IPS DF 6.9 (cell line): ENCODE data around the gene MPPE1.
"Not testable (repeated sequence)": the region's sequence is repeated elsewhere in the genome, so short reads cannot be mapped to it uniquely, and the experiment has no call there.

Experiments
- DNase-seq: peaks from one replicate; pipeline ENCODE4 v3.0.0-alpha.2; 2013; ENCODE audit warnings: low read depth, low spot score
- H3K27ac ChIP-seq: one replicate; pipeline ENCODE4 v1.5.1; 2013; ENCODE audit warnings: low read length, control low read depth
- H3K27me3 ChIP-seq: 2 replicates; pipeline ENCODE4 v1.6.1; 2013; ENCODE audit warnings: mild to moderate bottlenecking, low read length; ENCODE audit not compliant: control insufficient read depth, insufficient read depth
- H3K36me3 ChIP-seq: 2 replicates; pipeline ENCODE4 v1.6.1; 2013; ENCODE audit warnings: low read length; ENCODE audit not compliant: control insufficient read depth, insufficient read depth
- H3K4me1 ChIP-seq: 2 replicates; pipeline ENCODE4 v1.6.1; 2013; ENCODE audit warnings: low read length; ENCODE audit not compliant: control insufficient read depth, insufficient read depth
- H3K4me3 ChIP-seq: 2 replicates; pipeline ENCODE4 v1.5.1; 2013; ENCODE audit warnings: mild to moderate bottlenecking, low read length
- H3K9me3 ChIP-seq: 2 replicates; pipeline ENCODE4 v1.6.1; 2013; ENCODE audit warnings: low read length, inconsistent platforms; ENCODE audit not compliant: control insufficient read depth, insufficient read depth
- WGBS: extraction: QIAGEN DNeasy Blood & Tissue Kit; methylation state at CpG from one replicate; pipeline ENCODE4 v1.1.7; 2013; ENCODE audit warnings: mixed read lengths, missing lambda C conversion rate; ENCODE audit not compliant: insufficient read length, insufficient coverage; 5-methylcytosine and 5-hydroxymethylcytosine counted together

The MPPE1 gene

DNA sequence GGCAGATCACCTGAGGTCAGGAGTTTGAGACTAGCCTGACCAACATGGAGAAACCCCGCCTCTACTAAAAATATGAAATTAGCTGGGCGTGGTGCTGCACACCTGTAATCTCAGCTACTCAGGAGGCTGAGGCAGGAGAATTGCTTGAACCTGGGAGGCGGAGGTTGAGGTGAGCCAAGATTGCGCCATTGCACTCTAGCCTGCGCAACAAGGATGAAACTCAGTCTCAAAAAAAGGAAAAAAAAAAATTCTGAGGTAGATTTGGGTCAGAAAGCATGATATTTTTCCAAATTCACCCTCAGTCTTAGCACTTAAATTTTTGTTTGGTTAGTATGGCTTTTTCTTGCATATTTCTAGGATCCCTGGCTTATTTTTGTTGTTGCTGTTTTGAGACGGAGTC lies 53.6 kb downstream of the MPPE1 start:
- not testable (repeated sequence) for H3K36me3 ChIP-seq, H3K4me3 ChIP-seq, H3K9me3 ChIP-seq, H3K27ac ChIP-seq, H3K27me3 ChIP-seq, DNase-seq, H3K4me1 ChIP-seq
- no CpG with 5 or more reads among the region's 6 CpGs for WGBS

DNA sequence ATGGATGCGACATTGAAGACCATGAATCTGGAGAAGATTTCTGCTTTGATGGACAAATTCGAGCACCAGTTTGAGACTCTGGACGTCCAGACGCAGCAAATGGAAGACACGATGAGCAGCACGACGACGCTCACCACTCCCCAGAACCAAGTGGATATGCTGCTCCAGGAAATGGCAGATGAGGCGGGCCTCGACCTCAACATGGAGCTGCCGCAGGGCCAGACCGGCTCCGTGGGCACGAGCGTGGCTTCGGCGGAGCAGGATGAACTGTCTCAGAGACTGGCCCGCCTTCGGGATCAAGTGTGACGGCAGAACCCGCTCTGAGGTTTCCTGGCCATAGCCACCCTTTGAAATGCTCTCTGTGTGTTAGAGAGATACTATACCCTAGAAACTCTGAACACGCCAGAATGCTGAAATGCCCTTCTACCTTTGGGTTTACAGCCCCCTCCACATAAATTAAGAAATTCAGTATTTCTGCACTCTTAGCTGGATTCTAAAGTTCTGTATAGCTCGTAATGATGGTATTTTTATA lies 56.2 kb downstream of the MPPE1 start:
- Histone ChIP-seq H3K4me3 (peak overlapping the region; percentile 84), H3K4me1 (0 out of 2 replicates have a peak, but pooled peaks cover 1% of the 10 kb centered on the region), H3K27ac (no peak overlapping the region), H3K9me3 (no peaks in the 10 kb centered on the region), H3K36me3 (no peaks in the 10 kb centered on the region), H3K27me3 (no peaks in the 10 kb centered on the region)
- DNase-seq, result no peak
- WGBS, result no CpG with 5 or more reads among the region's 23 CpGs

DNA sequence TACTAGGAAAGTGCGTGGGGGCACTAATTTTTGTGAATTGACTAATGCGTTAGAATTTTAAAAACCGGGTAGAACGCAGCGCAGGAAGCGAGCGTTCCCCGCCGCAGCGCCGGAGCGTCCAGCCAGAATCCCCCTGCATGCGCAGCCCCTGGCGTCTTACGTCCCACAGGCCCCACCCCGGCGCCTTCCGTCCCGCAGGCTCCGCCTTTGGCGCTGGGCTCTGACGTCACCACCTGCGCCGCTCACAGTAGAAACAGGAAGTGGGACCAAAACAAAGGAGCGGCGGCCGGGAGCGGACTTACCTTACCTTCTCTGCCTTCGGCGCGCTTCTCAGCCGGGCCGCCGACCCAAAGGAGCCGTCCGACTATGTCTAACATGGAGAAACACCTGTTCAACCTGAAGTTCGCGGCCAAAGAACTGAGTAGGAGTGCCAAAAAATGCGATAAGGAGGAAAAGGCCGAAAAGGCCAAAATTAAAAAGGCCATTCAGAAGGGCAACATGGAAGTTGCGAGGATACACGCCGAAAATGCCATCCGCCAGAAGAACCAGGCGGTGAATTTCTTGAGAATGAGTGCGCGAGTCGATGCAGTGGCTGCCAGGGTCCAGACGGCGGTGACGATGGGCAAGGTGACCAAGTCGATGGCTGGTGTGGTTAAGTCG lies 56.8 kb downstream of the MPPE1 start, which contains the start of gene CHMP1B:
TSS of gene CHMP1B (plus strand) at position 268 of the 660 bp plus-strand sequence. CDS start at position 367, 99 bp downstream.
- no peaks in the 10 kb centered on the region for H3K36me3 ChIP-seq
- peak; percentile 94 for DNase-seq
- no CpG with 5 or more reads among the region's 53 CpGs for WGBS
- peak within 1 kb of the TSS; percentile 84 for H3K4me3 ChIP-seq
- no peaks in the 10 kb centered on the region for H3K27me3 ChIP-seq
- H3K27ac ChIP-seq, result no peak within 1 kb of the TSS
- no peaks in the 10 kb centered on the region for H3K9me3 ChIP-seq
- H3K4me1 ChIP-seq, result 0 out of 2 replicates have a peak, but pooled peaks cover 1% of the 10 kb centered on the region

DNA sequence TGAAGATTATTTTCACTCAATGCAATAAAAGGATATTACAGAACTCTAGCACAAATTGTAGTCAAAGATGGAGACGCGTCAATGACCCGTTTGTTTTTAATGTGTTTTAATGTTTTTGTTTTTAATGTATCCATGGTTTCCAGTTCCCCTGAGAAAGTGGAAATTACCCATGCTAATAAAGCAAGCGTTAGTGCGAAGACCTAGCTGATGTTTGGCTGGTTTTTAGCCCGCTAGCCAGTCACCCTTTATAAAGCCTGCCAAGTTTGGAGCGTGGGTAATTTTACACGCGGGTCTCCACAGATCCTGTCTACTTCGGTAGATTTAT lies 57.3 kb downstream of the MPPE1 start:
- Histone ChIP-seq H3K9me3 (no peaks in the 10 kb centered on the region), H3K27me3 (no peaks in the 10 kb centered on the region), H3K27ac (no peak overlapping the region), H3K36me3 (no peaks in the 10 kb centered on the region), H3K4me3 (peak overlapping the region; percentile 84; the same call in 1 of the 2 replicates), H3K4me1 (0 out of 2 replicates have a peak, but pooled peaks cover 1% of the 10 kb centered on the region)
- no CpG with 5 or more reads among the region's 10 CpGs for WGBS
- DNase-seq, result no peak

DNA sequence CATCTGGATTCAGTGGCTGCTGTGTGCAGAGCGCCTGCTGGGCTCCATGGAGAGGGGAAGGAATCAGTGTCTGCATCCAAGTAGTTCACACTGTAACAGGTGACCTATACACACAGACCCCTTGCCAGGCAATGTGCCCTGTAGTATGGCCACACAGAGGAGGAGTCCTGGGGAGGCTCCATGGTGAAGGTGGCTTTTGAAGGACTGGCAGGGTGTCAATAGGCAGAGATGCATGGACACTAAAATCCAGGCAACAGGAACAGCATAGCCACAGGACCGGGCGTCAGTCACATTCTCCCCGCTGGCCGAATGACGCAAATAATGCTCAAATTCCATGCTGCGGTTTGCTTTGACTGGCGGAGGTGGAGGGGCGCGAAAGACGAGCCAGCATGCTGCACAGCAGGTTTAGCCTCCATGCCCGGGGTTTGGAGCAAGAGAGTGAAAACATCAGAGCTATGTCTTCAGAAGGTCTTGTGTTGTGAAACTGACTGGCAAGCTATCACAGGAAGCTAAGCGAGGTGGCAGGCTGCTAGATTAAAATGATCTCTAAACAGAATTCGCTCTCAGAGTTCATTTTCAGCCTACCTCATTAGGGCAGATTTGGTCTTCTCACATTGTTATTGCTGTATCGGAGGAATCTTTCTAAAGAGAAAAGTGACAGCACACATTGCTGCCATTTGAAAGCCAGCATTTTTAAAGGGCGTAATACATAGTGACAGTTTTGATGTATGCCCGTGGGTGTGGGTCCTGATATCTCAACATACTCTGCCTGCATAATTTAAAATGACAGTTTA lies 58.1 kb downstream of the MPPE1 start:
- H3K9me3 ChIP-seq, result no peaks in the 10 kb centered on the region
- H3K4me1 ChIP-seq, result 0 out of 2 replicates have a peak, but pooled peaks cover 1% of the 10 kb centered on the region
- H3K27me3 ChIP-seq, result no peaks in the 10 kb centered on the region
- H3K27ac ChIP-seq, result no peak overlapping the region
- DNase-seq, result no peak
- no CpG with 5 or more reads among the region's 17 CpGs for WGBS
- H3K36me3 ChIP-seq, result no peaks in the 10 kb centered on the region
- no peak overlapping the region for H3K4me3 ChIP-seq

DNA sequence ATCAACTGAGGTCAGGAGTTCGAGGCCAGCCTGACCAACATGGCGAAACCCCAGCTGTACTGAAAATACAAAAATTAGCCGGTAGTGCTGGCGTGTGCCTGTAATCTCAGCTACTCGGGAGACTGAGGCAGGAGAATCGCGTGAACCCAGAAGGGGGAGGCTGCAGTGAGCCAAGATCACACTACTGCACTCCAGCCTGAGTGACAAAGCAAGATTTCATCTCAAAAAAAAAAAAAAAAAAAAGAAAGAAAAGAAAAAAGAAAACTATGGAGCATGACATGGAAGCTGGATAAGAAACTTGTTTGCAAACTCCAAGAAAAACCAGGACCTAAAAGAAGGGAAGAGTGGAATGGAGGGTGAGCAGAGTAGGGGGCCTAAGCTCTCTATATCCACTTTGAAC lies 58.8 kb downstream of the MPPE1 start:
- no peaks in the 10 kb centered on the region for H3K9me3 ChIP-seq
- H3K36me3 ChIP-seq, result no peaks in the 10 kb centered on the region
- no CpG with 5 or more reads among the region's 7 CpGs for WGBS
- H3K27ac ChIP-seq, result no peak overlapping the region
- H3K4me1 ChIP-seq, result 0 out of 2 replicates have a peak, but pooled peaks cover 1% of the 10 kb centered on the region
- no peaks in the 10 kb centered on the region for H3K27me3 ChIP-seq
- DNase-seq, result no peak
- no peak overlapping the region for H3K4me3 ChIP-seq

DNA sequence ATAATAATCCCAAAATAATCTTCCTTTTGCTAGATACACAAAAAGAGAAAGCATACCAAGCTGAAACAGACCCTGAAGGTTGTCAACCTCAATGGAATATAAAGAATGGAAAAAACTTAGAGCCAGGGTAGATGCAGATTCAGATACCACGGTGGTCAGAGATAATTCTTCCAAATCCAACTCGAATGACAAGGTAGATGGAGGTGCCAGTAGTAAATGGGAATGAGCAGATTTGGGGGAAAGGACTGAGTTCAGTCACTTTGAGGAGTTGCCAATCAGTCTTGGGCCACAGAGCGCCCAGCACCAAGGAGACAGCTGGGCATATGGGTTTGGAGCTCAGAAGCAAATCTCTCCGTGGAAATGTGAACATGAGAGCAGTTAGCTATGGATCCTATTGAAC lies 60.3 kb downstream of the MPPE1 start:
- WGBS, result no CpG with 5 or more reads among the region's 4 CpGs
- Histone ChIP-seq H3K4me3 (no peak overlapping the region), H3K36me3 (no peaks in the 10 kb centered on the region), H3K9me3 (no peaks in the 10 kb centered on the region), H3K27ac (no peak overlapping the region), H3K27me3 (no peaks in the 10 kb centered on the region), H3K4me1 (0 out of 2 replicates have a peak, but pooled peaks cover 1% of the 10 kb centered on the region)
- no peak for DNase-seq

DNA sequence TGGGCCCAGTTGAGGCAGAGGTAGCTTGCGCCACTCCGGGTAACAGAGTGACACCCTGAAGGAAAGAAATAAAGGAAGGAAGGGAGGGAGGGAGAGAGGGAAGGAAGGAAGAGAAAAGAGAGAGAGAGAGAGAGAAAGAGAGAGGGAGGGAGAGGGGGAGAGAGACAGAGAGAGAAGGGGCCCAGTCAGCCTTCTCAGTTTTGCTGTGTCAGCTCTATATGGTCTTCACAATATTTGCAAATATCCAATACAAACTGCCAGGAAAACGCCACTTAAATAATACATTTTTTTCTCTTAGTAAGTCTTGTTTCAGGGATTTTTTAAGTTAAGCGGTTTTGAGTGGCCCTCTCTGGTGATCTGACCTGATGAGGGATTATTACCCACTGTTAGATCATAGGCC lies 62.5 kb downstream of the MPPE1 start:
- 0 out of 2 replicates have a peak, but pooled peaks cover 1% of the 10 kb centered on the region for H3K4me1 ChIP-seq
- no peaks in the 10 kb centered on the region for H3K36me3 ChIP-seq
- H3K4me3 ChIP-seq, result no peak overlapping the region
- H3K27ac ChIP-seq, result no peak overlapping the region
- no peaks in the 10 kb centered on the region for H3K27me3 ChIP-seq
- DNase-seq, result no peak
- no peaks in the 10 kb centered on the region for H3K9me3 ChIP-seq
- no CpG with 5 or more reads among the region's 4 CpGs for WGBS

DNA sequence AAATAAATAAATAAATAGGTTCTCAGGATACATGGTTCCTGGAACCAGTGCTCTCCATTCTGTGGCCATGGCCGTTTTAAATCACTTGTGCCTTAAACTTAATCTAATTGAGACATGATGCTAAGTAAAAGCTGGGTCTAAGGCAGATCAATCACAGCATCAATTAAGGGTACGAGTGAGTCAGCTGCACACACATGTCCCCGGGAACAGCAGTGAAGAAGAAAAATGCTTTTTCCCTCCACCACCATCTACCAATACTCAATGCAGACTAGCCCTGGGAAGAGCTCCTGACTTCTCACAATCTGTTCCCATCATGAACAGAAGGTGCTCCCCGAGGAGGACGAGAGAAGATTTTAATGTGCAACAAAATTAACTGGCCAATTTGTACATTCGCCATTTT lies 63.7 kb downstream of the MPPE1 start:
- H3K4me3 ChIP-seq, result no peak overlapping the region
- no peaks in the 10 kb centered on the region for H3K9me3 ChIP-seq
- WGBS, result no CpG with 5 or more reads among the region's 6 CpGs
- no peaks in the 10 kb centered on the region for H3K27me3 ChIP-seq
- H3K27ac ChIP-seq, result no peak overlapping the region
- no peaks in the 10 kb centered on the region for H3K36me3 ChIP-seq
- DNase-seq, result no peak
- no peaks in the 10 kb centered on the region for H3K4me1 ChIP-seq

DNA sequence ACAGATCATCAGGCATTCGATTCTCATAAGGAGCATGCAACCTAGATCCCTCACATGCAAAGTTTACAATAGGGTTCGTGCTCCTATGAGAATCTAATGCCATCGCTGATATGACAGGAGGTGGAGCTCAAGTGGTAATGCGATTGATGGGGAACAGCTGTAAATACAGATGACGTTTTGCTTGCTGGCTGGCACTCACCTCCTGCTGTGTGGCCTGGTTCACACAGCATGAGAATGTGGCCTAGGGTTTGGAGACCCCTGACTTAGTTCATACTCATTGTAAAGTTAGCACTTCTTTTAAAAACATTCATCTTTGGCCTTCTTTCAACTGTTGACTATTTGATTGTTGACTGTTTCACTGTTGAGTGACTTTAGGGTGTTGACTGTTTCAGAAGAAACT lies 65.6 kb downstream of the MPPE1 start:
- Histone ChIP-seq H3K36me3 (no peaks in the 10 kb centered on the region), H3K9me3 (no peaks in the 10 kb centered on the region), H3K27ac (no peak overlapping the region), H3K4me1 (no peaks in the 10 kb centered on the region), H3K27me3 (no peaks in the 10 kb centered on the region), H3K4me3 (no peak overlapping the region)
- no CpG with 5 or more reads among the region's 5 CpGs for WGBS
- DNase-seq, result no peak
